Pons (tissue), 1 donor: Measurements from ENCODE around the gene PRSS38.

ENCODE experiments used
- DNase-seq: peaks from one replicate; pipeline ENCODE4 v3.0.0-alpha.2; 2016; ENCODE audit warnings: low spot score

The PRSS38 gene

GRCh38 chr1:227815468-227816409 is at the start of gene PRSS38:
PRSS38 (plus strand) TSS chr1:227815675; CDS start chr1:227815717, 42 bp downstream.
- DNase-seq: no peak

GRCh38 chr1:227766015-227766634 is 49.4 kb upstream of the PRSS38 start:
- DNase-seq: no peak

GRCh38 chr1:227766653-227767277 is 48.7 kb upstream of the PRSS38 start:
- no peak for DNase-seq

GRCh38 chr1:227767401-227768124 is 47.9 kb upstream of the PRSS38 start:
- no peak for DNase-seq

- no peak for DNase-seq
Measured at GRCh38 chr1:227768125-227768439, 47.4 kb upstream of the PRSS38 start.

- no peak for DNase-seq
Measured at GRCh38 chr1:227768640-227769039, 46.8 kb upstream of the PRSS38 start.

- DNase-seq: no peak
Measured at GRCh38 chr1:227769047-227769935, 46.2 kb upstream of the PRSS38 start.

GRCh38 chr1:227769936-227770494 is 45.5 kb upstream of the PRSS38 start:
- no peak for DNase-seq

GRCh38 chr1:227770812-227771211 is 44.7 kb upstream of the PRSS38 start:
- DNase-seq: no peak

- DNase-seq: no peak
Measured at GRCh38 chr1:227771326-227771725, 44.1 kb upstream of the PRSS38 start.

GRCh38 chr1:227771771-227772170 is 43.7 kb upstream of the PRSS38 start:
- DNase-seq: no peak

GRCh38 chr1:227773558-227773957 is 41.9 kb upstream of the PRSS38 start:
- DNase-seq: no peak

- DNase-seq: no peak
Measured at GRCh38 chr1:227774051-227774731, 41.3 kb upstream of the PRSS38 start.

- no peak for DNase-seq
Measured at GRCh38 chr1:227774821-227775661, 40.4 kb upstream of the PRSS38 start.

- no peak for DNase-seq
Measured at GRCh38 chr1:227775841-227776240, 39.6 kb upstream of the PRSS38 start.

- no peak for DNase-seq
Measured at GRCh38 chr1:227776331-227776771, 39.1 kb upstream of the PRSS38 start.

GRCh38 chr1:227777156-227777555 is 38.3 kb upstream of the PRSS38 start:
- DNase-seq: no peak

- no peak for DNase-seq
Measured at GRCh38 chr1:227777646-227778045, 37.8 kb upstream of the PRSS38 start.

GRCh38 chr1:227778401-227778947 is 37.0 kb upstream of the PRSS38 start:
- no peak for DNase-seq
